H1 (cell line): Measurements from ENCODE around the gene CYP11A1. TPM values are rescaled to one million over a fixed set of nuclear protein-coding genes. Genes with fewer than 3 reads are reported as not detected.

Source experiments
- polyA plus RNA-seq, 7 experiments: library from polyadenylated mRNA; depleted of rRNA in 3 of 7; stranded (reverse) in 5 of 7; unstranded in 2 of 7; fragments of >200 nt in 5 of 7; fragments of 200-250 nt in 2 of 7; gene quantifications; 1 replicate in 5 of 7; 2 replicates in 1 of 7; 4 replicates in 1 of 7; pipeline versions ENCODE4 v1.2.1 to v1.2.3, GENCODE V29; 2011 to 2013; ENCODE audit warnings: missing spikeins in 2 of 7, mixed read lengths in 2 of 7
- total RNA-seq: library from RNA; stranded (reverse); fragmentation: NEBNext Ultra II Directional; extraction: Animal tissue kit (Norgen Biotek cat#: 25700); gene quantifications from 2 replicates; pipeline ENCODE4 v1.2.1, GENCODE V29; 2021
- TF ChIP-seq, protein P1 (sequence below): IDR thresholded peaks from 2 replicates; pipeline ENCODE4 v1.6.1; 2012; ENCODE audit warnings: inconsistent platforms

The CYP11A1 gene
- total and polyA plus RNA-seq, 2 of the 8 experiments (the other 6 are each of a cell fraction or from before 2014, with no cell fraction given): 1.9 to 7.2 TPM

DNA sequence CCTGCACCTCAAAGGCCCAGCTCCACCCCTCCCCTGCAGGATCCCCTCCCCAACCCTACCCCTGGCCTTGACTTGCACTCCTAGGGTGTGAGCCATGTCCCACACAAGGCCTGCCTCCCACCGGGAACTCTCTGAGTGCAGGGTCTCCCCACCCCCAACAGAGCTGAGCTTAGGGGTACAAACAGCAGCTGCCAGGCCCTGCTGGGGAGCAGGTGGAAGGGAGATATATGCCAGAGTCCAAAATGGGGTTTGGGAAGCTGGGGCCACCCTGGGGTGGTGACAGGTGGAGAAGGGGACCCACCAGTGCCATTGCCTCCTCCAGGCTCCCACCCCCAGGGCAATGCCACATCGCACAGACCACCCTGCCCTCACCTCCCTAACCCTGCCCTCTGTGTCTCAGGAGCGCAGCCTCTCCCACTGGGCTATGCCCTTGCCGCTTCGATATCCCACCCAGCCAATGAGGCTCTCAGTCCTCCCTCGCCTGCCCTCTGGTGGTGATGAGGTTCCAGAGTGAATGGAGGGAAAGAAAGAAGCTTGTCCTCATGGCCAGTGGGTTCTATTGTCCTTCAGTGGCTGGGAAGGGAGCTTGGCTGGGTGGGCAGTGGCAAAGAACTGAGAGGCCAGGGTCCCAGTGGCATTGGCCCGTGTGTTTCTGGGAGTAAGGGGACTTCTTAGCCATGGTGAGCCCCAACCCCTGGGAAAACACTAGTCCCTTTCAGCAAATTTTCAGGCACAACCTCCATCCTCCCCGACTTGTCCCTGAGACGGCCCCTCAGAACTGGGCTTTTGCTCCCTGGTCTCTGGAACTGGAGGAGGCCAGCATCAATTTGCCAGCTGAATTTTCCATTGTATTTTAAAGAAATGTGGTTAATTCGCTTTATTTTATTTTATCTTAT, 46.8 kb downstream of the CYP11A1 start (continued):
- TF ChIP-seq, protein P1, sequence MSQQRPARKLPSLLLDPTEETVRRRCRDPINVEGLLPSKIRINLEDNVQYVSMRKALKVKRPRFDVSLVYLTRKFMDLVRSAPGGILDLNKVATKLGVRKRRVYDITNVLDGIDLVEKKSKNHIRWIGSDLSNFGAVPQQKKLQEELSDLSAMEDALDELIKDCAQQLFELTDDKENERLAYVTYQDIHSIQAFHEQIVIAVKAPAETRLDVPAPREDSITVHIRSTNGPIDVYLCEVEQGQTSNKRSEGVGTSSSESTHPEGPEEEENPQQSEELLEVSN: peak; percentile 89
